OCI-LY3 (cell line): ENCODE results near the gene SIL1.

ENCODE experiments used
- EZH2phosphoT487 ChIP-seq: fragments of 200-600 bp; shearing (Covaris generic); IDR thresholded peaks from 2 replicates; pipeline ENCODE4 v1.6.1; 2018; ENCODE audit warnings: antibody characterized with exemption, mixed run types, low read depth
- TF ChIP-seq, protein P1 (sequence below): fragments of 200-600, 300-600 bp; sonication (generic); IDR thresholded peaks from 2 replicates; pipeline ENCODE4 v1.5.1; 2014; ENCODE audit warnings: antibody characterized with exemption, low read length, low read depth

DNA sequence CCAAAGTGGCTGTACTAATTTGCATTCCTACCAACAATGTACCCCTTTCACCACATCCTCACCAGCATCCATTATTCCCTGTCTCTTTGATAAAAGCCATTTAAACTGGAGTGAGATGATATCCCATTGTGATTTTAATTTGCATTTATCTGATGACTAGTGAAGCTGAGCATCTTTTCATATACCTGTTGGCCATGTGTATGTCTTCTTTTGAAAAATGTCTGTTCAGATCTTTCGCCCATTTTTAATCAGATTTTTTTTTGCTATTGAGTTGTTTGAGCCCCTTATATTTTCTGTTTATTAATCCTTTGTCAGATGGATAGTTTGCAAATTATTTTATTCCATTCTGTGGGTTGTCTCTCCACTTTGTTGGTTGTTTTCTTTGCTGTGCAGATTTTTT lies 202.0 kb downstream of the SIL1 start:
- no peak for TF ChIP-seq EZH2phosphoT487
- TF ChIP-seq, protein P1, sequence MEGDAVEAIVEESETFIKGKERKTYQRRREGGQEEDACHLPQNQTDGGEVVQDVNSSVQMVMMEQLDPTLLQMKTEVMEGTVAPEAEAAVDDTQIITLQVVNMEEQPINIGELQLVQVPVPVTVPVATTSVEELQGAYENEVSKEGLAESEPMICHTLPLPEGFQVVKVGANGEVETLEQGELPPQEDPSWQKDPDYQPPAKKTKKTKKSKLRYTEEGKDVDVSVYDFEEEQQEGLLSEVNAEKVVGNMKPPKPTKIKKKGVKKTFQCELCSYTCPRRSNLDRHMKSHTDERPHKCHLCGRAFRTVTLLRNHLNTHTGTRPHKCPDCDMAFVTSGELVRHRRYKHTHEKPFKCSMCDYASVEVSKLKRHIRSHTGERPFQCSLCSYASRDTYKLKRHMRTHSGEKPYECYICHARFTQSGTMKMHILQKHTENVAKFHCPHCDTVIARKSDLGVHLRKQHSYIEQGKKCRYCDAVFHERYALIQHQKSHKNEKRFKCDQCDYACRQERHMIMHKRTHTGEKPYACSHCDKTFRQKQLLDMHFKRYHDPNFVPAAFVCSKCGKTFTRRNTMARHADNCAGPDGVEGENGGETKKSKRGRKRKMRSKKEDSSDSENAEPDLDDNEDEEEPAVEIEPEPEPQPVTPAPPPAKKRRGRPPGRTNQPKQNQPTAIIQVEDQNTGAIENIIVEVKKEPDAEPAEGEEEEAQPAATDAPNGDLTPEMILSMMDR = no peak
